Effector CD4-positive, alpha-beta T cell (primary cell): ENCODE measurements around the gene NCBP3.
"Not testable (repeated sequence)": the region's sequence is repeated elsewhere in the genome, so short reads cannot be mapped to it uniquely, and the experiment has no call there.

ENCODE experiments used
- DNase-seq: peaks from one replicate; pipeline ENCODE4 v3.0.0-alpha.2; 2020

Gene NCBP3

GRCh38 chr17:3880983-3881382 is 34.9 kb upstream of the NCBP3 start:
- DNase-seq, result no peak

DNA sequence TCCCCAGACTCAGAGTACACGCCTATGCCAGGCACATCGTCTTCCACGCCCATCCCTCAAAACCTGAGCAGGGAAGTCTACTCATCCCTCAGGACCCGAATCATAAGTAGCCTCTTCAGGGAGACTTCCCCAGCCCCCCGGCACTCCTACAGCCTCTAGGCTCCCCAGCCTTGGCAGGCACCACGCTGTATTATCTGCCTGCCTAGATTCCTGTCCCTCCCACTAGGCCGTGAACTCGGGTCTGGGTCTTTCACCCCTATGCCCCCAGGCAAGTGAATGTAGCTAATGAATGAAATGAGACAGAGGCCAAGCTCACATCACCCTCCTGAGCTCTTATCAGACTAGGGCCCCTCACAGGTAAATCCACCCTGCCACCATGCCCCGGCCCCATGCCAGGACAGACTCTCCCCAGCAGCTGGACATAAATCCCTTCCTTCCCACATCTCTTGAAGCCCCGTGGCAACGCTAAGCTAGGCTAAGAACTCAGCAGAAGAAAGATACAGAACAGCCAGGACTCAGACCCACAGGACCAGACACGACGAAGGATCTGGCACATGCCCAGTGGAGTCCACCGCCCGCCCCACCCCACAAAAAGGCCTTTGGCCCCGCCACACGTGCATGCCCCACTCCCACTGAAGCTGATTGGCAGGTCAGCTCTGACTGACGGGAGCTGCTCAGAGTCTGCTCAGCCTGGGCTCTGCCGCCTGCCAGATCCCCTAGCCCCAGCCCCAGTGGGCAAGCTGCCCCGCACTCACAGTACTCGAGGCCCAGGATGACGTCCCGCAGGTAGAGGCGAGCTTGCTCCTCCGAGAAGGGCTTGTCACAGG is 33.8 kb upstream of the NCBP3 start:
- no peak for DNase-seq

DNA sequence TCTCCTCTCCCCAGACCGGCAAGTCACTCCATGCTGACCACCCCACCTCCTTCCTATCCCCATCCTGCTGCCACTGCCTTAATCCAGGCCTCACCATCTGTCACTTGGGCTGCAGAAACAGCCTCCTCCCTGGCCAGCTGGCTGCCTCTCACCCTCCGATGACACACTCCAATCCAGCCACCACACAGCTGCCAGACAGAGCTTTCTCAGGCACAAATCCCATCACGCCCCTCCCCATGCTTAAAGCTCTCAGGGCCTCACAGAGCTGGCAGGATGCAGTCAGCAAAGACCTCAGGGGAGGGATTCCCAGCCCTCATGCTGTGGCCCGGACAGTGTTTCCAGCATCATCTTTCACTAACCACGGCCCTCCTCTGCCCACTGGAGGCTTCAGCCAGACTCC is 33.1 kb upstream of the NCBP3 start:
- DNase-seq, result no peak

GRCh38 chr17:3877220-3877619 is 31.2 kb upstream of the NCBP3 start:
- no peak for DNase-seq

- DNase-seq, result no peak
Observed at GRCh38 chr17:3875317-3875716, 29.3 kb upstream of the NCBP3 start.

DNA sequence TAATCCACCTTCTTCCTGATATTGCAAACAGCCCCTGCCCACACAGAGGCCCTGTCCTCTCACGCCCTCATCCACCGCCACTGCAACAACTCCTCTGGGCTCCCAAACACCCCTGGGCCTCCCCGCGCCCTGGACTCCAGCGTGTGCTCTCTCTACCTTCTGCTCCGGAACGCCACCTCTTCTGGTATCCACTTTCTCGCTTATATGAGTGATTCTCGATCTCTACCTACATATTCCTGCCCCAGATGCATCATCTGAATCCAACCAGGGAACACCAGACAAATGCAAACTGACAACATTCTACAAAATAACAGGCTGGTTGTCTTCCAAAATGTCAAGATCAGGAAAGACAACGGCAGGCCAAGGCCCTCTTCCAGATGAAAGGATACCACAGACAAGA is 27.8 kb upstream of the NCBP3 start:
- no peak for DNase-seq

GRCh38 chr17:3870871-3871306 is 24.8 kb upstream of the NCBP3 start:
- no peak for DNase-seq

- no peak for DNase-seq
Observed at GRCh38 chr17:3867606-3868005, 21.6 kb upstream of the NCBP3 start.

DNA sequence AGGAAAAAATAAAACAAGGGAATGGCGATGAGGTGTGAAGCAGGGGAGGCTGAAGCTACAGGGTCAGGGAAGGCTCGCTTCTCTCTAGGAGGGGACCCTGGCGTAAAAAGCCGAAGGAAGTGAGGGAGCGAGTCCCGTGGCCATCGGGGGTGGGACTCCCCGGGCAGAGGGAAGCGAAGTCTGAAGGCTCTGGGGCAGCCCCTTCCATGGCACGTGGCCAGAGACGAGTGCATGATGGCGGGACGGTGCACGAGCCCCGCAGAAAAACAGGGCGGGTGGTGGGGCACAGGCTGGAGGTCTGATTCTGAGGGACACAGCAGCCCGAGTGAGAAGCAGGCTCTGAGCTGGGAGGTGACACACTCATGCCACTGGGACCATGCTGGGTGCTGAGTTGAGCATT is 21.1 kb upstream of the NCBP3 start:
- DNase-seq, result no peak

- no peak for DNase-seq
Observed at GRCh38 chr17:3866276-3866675, 20.2 kb upstream of the NCBP3 start.

DNA sequence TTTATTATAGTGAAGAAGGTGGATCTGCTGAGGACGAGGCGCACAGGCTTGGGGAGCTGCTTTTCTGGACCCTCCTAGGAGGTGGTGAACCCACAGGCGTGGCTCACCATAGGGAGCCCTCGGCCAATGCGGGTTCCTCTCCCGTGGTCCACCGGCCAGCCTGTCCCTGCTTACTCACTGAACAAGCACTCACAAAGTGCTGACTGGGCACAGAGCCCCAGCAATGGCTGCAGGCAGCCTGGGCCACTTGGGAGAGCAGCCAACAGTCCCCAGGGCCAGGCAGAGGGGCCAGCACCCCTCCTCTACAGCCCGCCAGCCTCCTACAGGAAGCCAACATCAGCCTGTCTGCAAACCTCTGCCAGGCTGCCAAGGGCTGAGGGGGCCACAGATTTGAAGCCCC is 19.1 kb upstream of the NCBP3 start:
- DNase-seq, result no peak

GRCh38 chr17:3864534-3864933 is 18.5 kb upstream of the NCBP3 start:
- no peak for DNase-seq

- no peak for DNase-seq
Observed at GRCh38 chr17:3861761-3862681, 16.0 kb upstream of the NCBP3 start.

- DNase-seq, result no peak
Observed at GRCh38 chr17:3860939-3861700, 15.1 kb upstream of the NCBP3 start.

GRCh38 chr17:3859940-3860339 is 13.9 kb upstream of the NCBP3 start:
- no peak for DNase-seq

- DNase-seq, result no peak
Observed at GRCh38 chr17:3857261-3858105, 11.4 kb upstream of the NCBP3 start.

- not testable (repeated sequence) for DNase-seq
Observed at GRCh38 chr17:3854204-3854603, 8.2 kb upstream of the NCBP3 start.

DNA sequence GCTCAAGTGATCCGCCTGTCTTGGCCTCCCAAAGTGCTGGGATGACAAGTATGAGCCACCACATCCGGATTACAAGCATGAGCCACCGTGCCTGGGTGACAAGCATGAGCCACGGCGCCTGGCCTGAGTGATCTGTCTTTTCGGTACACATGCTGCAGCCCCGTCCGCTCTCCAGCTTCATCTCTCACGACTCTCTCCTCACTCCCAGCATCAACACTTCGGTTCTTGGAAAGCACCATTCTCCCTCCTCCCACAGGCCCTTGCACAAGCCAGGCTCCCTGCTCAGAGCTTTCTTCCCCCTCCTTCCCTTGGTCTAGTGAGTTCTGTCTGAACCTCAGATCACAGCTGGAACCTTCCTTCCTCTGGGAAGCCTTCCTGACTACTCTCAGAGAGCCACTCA is 6.5 kb upstream of the NCBP3 start:
- DNase-seq, result no peak

- no peak for DNase-seq
Observed at GRCh38 chr17:3851461-3852100, 5.5 kb upstream of the NCBP3 start.

DNA sequence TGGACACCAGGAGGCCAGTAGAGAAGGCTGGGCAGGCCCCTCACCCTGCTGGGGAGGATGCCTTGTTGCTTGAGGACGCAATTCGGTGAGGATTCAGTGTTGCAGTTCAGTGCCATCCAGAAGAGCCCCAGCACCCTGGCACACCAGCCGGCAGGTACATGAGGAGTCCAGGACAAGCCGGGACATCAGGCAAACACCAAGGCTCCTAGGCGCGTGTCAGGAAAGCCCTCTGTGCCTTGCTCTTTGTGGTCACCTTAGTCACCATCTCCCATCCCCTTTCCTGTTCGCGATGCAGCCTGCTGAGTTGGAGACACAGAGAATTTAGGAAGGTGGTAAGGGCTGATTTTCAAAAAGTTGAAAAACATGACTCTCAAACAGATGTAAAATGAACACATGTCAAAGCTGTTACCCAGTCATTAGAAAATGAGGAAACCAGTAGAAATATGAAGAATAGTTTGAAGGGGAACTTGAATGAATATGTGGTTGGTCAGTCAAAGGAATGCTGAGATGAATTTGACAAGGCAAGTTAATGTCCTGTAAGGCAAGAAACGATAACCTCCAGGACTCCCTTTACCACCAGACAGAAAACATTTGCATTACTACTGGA is 2.3 kb upstream of the NCBP3 start:
- no peak for DNase-seq

DNA sequence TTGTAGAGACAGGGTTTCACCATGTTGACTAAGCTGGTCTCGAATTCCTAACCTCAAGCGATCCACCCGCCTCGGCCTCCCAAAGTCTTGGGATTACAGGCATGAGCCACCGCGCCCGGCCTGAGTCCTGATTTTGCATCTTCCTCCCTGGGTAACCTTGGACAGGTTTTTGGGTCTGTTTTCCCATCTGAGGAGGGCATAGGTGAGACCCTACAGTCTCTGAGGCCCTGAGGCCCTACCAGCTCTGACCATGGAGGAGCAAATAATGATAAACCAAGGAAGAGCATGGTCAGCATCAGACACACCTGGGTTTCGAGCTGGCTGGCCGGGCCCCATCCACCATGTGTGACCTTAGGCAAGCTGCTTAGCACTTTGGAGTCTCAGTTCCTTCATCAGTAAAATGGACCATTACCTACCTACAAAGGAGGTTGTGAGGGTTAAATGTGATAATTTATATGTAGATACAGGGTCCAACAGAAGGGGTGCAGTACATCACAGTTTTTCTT is 1.2 kb upstream of the NCBP3 start:
- no peak for DNase-seq
